Measurements from ENCODE around the gene ERG.

ERG gene

GRCh38 chr21:38472412-38473108 lies 25.7 kb downstream of the ERG start:
- no peak for DNase-seq (ENCODE audit: low read depth)

- no peak for DNase-seq (ENCODE audit: low read depth)
Measured at GRCh38 chr21:38471766-38472165, 26.5 kb downstream of the ERG start.

DNA sequence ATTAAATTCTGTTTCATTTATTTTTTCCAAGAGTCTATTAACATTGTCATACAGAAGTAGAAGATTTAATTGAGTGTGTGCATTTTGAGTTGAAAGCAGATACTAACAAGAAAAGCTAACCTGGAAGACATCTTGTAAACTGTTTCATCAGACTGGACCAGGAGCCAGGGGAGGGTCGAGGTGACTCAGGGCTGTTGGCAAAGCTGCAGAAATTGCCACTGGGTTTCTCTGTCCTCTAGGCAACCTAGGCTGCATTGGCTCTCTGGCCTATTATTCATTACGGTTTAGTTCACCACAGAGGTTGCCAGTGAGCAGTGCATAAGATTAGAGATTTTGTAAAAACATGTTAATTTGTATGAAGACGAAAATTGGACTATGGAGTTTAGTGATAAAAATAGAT lies 27.5 kb downstream of the ERG start:
- DNase-seq (ENCODE audit: low read depth): peak; percentile 67

DNA sequence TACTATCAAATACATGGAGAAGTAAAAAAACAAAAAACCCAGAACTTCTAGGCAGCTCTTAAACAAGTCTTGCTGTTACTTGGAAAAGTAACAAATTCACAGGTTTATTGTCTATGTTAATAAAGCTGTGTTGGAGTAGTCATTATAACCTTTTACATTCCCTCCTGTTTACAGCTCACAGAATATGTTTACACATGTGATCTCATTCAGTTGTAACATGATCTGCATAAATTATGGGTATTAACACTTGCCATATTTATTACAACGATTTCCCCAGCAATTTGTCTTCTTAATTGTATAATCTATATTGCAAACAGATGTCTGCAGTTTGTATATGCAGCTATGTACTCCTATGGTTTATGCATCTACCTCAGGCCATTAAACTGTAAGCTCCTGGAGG lies 28.6 kb downstream of the ERG start:
- DNase-seq (ENCODE audit: low read depth): no peak

- no peak for DNase-seq (ENCODE audit: low read depth)
Measured at GRCh38 chr21:38468989-38469388, 29.3 kb downstream of the ERG start.

DNA sequence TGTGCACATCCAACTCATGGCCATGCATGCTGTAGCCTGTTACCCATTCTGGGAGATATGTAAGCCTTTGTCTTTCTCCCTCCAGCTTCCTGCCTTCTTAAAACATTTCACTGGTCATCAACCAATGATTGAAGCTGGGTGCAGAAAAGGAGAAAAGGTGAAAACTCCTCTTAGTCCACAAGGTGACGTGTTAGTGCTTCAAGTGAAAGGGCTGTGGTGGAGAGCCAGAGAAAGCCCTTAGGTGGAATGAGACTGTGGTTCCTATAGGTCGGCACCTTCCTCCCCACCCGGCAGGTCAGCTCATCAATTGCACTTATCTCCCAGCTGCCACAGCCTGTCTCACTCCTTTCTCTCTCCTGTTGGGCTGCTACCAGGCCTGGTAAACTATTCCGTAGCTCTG lies 30.4 kb downstream of the ERG start:
- no peak for DNase-seq (ENCODE audit: low read depth)

GRCh38 chr21:38467374-38467773 lies 30.9 kb downstream of the ERG start:
- no peak for DNase-seq (ENCODE audit: low read depth)

- peak; percentile 29 for DNase-seq (ENCODE audit: low read depth)
Measured at GRCh38 chr21:38460171-38460742, 38.0 kb downstream of the ERG start.

DNA sequence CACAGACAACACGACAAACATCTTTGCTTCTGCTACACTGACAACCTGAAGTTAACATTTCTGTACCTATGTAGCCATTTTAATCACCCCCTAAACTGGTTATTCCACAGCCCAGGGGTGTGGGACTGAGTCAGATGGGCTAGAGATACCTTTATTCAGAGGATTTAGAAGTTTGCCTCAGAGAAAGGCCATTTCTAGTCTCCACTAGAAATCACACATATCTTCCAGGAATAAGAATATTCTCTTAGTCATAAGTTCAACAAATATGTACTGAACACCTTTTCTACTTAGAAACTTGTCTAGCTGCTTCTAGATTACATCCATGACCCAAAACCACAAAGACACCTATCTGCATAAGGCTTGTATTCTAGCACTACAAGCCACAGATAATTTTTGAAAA lies 38.8 kb downstream of the ERG start:
- no peak for DNase-seq (ENCODE audit: low read depth)

DNA sequence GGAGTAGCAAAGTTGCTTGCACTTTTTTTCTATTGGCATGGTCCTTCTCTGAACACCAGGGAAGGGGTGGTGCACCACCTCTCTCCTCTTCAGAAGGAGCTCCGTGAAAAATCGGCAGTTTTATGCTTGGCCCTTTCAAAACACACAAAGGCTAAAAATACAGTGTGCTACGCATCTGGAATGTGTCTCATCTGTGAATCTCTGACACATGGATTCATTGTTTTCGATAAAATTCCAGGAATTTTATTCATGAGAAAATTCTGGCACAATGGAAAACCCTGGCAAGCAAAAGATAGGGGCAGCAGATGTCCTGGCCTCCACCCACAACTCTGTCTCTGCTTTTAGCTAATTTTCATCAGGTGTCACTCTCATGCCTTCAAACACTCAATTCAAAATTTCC lies 42.9 kb downstream of the ERG start:
- no peak for DNase-seq (ENCODE audit: low read depth)

GRCh38 chr21:38454702-38455101 lies 43.6 kb downstream of the ERG start:
- no peak for DNase-seq (ENCODE audit: low read depth)

- DNase-seq (ENCODE audit: low read depth): no peak
Measured at GRCh38 chr21:38454161-38454560, 44.1 kb downstream of the ERG start.

DNA sequence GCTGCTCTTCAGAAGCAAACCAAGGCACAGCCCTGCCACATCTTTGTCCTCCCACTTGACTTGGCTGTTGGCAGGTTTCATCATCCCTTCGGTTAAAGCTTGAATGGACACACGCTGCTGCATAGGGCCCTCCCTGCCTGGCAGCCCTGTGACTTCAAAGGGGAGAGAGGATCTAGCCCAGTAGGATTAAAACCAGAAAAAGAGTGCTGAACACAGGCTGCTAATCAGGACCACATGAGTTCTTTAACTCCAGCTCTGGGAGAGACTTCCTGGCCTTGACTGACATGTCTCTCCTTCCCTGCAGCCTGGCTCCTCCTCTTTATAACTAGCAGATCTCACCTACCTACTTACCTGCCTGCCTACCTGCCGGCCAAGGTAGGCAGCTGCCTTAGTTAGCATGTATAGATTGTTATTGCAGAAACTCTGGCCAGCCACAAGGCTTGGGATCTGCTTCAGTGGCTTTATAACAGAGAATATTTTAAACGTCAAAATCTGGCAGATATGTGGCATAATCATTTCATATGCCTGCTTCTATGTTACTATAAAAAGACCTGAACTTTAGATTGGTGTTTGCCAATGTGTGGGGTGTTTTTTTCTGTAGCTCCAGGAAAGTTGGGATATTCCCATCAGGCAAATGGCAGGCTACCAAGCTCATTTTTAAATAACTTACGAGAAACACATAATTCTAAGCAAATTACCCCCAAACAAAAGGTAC lies 49.4 kb downstream of the ERG start:
- DNase-seq (ENCODE audit: low read depth): peak; percentile 39

DNA sequence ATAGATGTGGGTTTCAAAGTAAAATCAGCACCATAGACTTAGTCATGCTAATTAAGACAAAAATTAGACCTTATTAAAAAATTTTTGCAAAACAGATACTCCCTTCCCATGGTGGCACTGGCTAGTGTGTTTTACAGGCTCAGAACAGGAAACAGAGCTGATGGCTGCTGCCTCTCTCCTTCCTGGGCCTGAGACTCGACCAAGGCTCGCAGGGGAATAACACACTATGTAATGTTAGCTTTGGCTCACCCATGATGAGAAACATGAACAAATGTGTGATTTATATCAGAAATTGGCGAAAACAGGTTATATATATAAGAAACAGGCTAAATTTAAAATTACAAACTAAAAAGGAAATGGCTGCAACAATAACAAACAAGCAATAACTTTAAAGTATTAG lies 50.7 kb downstream of the ERG start:
- no peak for DNase-seq (ENCODE audit: low read depth)

DNA sequence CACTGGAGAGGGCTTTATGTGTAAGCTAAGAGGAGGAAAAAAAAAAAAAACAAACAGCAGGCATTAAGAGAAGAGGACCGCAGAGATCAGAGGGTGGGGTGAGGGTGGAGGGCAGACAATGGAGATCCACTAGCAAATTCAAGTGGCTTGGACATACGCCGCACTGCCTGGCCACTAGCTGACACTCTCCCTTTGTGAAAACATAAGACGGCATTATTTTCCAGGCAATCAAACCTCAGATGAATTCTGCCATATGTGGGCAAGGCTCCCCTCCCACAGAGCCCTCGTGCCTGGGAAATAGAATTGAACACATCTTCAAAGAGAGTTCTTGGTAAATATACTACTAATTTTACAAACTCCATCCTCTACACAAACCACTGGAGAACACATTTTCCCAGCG lies 53.6 kb downstream of the ERG start:
- DNase-seq (ENCODE audit: low read depth): no peak

DNA sequence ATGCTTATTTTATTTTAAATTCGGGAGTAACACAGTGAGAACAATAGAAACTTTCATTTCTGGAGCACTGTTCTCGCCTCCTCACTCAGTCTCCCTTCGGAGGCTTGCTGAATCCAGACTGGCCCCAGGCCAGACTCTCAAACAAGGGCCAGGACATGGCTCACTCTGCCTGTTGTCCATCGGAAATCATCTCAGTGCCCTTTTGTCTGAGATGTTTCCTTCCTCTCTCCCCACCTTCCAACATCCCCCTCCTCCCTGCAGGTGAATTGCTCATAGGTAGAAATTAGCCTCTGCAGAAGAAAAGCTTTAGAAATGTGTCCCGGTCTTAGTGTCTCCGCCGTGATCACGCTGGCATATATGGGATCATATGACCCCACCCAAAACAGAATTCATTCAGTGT lies 55.2 kb downstream of the ERG start:
- no peak for DNase-seq (ENCODE audit: low read depth)

GRCh38 chr21:38441153-38441552 lies 57.1 kb downstream of the ERG start:
- no peak for DNase-seq (ENCODE audit: low read depth)

DNA sequence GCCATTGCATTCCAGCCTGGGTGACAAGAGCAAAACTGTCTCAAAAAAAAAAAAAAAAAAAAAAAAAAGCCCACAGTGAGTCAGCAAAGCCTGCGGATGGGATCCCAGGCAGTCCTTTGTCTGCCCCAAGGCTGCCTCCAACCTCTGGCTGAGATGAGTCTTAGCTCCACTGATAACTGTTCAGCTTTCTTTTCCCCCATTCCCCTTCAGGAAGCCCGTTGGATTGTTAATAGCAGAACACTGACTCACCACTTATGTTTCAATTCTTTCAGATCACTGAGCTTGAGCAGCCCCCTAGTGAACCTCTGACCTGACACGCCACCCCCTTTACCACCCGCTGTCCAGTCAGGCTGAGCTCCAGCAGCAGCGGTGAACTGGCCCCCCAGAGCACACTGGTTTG lies 57.5 kb downstream of the ERG start:
- no peak for DNase-seq (ENCODE audit: low read depth)

- no peak for DNase-seq (ENCODE audit: low read depth)
Measured at GRCh38 chr21:38439957-38440356, 58.3 kb downstream of the ERG start.

DNA sequence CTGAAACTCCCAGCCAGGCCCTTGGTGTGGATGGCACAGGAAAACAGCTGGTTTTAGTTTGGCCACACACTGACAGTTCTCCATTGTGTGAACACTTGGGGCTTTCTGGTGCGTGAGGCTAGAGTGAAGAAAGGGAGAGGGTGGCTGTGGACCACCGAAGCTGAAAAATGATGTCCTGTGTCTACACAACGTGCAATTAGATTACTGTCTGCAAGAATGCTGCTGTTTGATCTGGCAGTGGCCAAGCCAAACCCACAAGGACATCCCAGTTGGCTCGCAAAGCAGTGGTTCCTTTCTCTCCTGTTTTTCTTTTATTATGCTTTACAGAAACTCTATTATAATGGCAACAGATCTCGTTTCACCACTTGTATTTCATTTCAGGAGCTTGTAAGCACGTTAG lies 58.9 kb downstream of the ERG start:
- no peak for DNase-seq (ENCODE audit: low read depth)

DNA sequence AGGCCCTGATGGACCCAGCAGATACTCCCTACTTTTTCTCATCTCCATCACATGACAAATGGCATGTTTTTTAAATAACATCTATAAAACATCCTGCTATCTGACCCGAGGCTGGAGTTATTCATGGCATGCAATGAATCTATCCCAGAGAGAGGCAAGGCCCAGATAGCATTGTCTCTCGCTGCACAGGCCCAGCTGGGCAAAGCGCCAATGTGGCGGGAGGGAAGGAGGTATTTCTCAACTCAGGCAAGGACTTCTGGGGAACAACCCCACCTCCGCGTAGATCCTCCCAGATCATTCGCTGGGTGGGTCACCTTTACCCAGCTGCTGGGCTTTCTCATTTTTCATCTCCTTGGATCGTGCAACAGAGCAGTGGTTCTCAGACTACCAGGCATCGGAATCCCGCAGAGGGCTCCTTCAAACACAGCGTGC lies 59.8 kb downstream of the ERG start:
- DNase-seq (ENCODE audit: low read depth): peak; percentile 27

DNA sequence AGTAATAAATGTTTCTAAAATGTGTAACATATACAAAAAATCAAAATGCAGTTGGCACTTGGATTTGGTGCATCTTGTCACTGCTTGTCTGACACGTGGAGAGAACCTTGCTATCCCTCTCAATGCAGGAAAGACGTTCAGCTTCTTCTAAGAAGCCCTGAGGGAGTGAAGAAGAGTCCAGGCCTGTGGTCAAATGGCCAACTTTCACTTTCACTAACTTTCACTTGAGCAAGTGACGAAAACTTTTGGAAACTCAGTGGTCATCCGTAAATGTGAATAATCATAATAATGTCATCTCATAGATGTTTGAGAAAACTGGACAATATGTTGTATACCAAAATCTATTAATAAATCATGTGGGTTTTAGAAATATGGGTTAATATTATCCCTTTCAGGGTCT lies 61.9 kb downstream of the ERG start:
- no peak for DNase-seq (ENCODE audit: low read depth)

DNA sequence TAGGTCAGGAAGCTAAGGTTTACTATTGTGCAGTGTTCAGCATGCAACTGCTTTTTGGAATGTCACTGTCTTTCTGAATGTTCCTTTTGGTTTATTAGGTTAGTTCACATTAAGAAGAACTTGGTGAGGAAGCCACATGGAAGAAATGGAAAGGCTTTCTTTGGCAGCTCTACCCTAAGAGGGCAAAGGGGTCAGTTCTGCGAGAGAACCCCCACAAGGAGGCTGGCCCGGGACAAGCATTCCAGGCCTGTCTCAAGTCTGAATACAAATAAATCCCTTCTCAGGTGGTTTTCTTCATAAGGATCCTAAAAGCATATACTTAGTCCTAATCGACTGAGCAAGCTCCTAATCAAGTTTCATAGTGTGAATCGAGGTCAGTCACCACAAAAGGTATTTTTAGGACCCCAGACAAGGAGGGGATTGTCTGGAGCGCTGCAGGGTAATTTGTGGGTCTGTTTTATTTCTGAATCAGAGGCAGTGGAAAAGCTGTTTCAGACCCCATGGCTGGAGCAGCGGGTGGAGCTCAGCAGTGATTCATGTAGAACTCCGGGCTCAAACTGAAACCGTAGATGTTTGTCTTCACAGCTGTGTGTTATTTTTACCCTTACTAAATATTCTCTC lies 63.3 kb downstream of the ERG start:
- peak; percentile 14 for DNase-seq (ENCODE audit: low read depth)
